GM13977 (cell line): ENCODE results near the gene ITGAL.
A peak's percentile ranks its signal among the peaks of the same experiment; 100 is the strongest.
"Not testable (repeated sequence)": the region's sequence is repeated elsewhere in the genome, so short reads cannot be mapped to it uniquely, and the experiment has no call there.

ENCODE experiments used
- DNase-seq: peaks from one replicate; pipeline ENCODE4 v3.0.0; 2012; ENCODE audit warnings: low spot score
- CTCF ChIP-seq: IDR thresholded peaks from 2 replicates; pipeline ENCODE4 v1.5.1; 2012; ENCODE audit warnings: mild to moderate bottlenecking, control low read depth; ENCODE audit not compliant: insufficient read depth; ENCODE audit errors: extremely low read depth, missing control alignments
- in situ Hi-C: fragments of 300-500 bp; cut with MboI; formaldehyde crosslinking; loops from one replicate; pipeline ENCODE4 v1.12.0; 2022; ENCODE audit warnings: low sequenced_read_pairs, low pct_unique_long_range_greater_than_20kb, mixed read lengths, inconsistent platforms; ENCODE audit not compliant: unreplicated experiment

ITGAL gene

GRCh38 chr16:30457743-30458560, 14.6 kb upstream of the ITGAL start:
- in situ Hi-C loops, result loop anchor here (10.0 kb wide), 1 partner anchor 77 kb away; the partner anchor contains the start of gene ZNF747
- no peak for TF ChIP-seq CTCF
- no peak for DNase-seq

- in situ Hi-C loops, result loop anchor here (10.0 kb wide), 1 partner anchor 76 kb away; the partner anchor contains the start of gene ZNF747
- DNase-seq, result peak; percentile 56
Measured at GRCh38 chr16:30458561-30459394, 13.8 kb upstream of the ITGAL start.

GRCh38 chr16:30459456-30459855, 13.1 kb upstream of the ITGAL start:
- in situ Hi-C loops, result loop anchor here (10.0 kb wide), 1 partner anchor 75 kb away; the partner anchor contains the start of gene ZNF747
- DNase-seq, result no peak
- no peak for TF ChIP-seq CTCF

More at GRCh38 chr16:30458561-30459394, 13.8 kb upstream of the ITGAL start:
- TF ChIP-seq CTCF, result no peak

GRCh38 chr16:30461426-30461825, 11.1 kb upstream of the ITGAL start:
- DNase-seq, in situ Hi-C loops: not testable (repeated sequence)

GRCh38 chr16:30464078-30464477, 8.5 kb upstream of the ITGAL start:
- no peak for TF ChIP-seq CTCF
- DNase-seq, result no peak
- in situ Hi-C loops, result no loop called here

- TF ChIP-seq CTCF, result no peak
- in situ Hi-C loops, result no loop called here
- DNase-seq, result no peak
Measured at GRCh38 chr16:30470170-30470512, 2.4 kb upstream of the ITGAL start.

GRCh38 chr16:30470632-30470995, 1.9 kb upstream of the ITGAL start:
- in situ Hi-C loops, result no loop called here
- DNase-seq, result no peak
- no peak for TF ChIP-seq CTCF
